ENCODE data around the gene C2orf49. TPM values are rescaled to one million over a fixed set of nuclear protein-coding genes. Genes with fewer than 3 reads are reported as not detected.
A peak's percentile ranks its signal among the peaks of the same experiment; 100 is the strongest.

Gene C2orf49
- total and polyA plus RNA-seq, 2 donors (not counting 1 experiment from before 2014, with no cell fraction given), result 7.5 to 29.3 TPM

GRCh38 chr2:105369777-105370690 lies 32.7 kb downstream of the C2orf49 start:
- Histone ChIP-seq H4K20me1 (ENCODE audit: control insufficient read depth, insufficient read depth, low read length, poor library complexity, severe bottlenecking) (no peaks in the 10 kb centered on the region), H3K79me2 (ENCODE audit: control insufficient read depth, insufficient read depth, low read length) (no peaks in the 10 kb centered on the region), H3K9ac (ENCODE audit: low read length) (no peak overlapping the region), H3K36me3 (replicated peaks in 1 of 2; ENCODE audit: control extremely low read depth in 1 of 2, control insufficient read depth in 1 of 2, extremely low read depth in 1 of 2, insufficient read depth in 2 of 2, low read length in 1 of 2) (no peaks in the 10 kb centered on the region), H2AFZ (ENCODE audit: insufficient read depth, low read depth, low read length, poor library complexity, severe bottlenecking) (peak overlapping the region; percentile 66), H3K27me3 (replicated peaks in 1 of 4; ENCODE audit: control extremely low read depth in 1 of 4, control insufficient read depth in 3 of 4, insufficient read depth in 4 of 4, low read length in 3 of 4) (no peaks in the 10 kb centered on the region), H3K4me1 (ENCODE audit: control insufficient read depth in 2 of 2, insufficient read depth in 2 of 2, low read length in 2 of 2) (peaks cover 0 to 3% of the 10 kb centered on the region in 2 donors), H3K9me3 (ENCODE audit: control extremely low read depth in 1 of 3, control insufficient read depth in 2 of 3, insufficient read depth in 1 of 3, low read length in 2 of 3) (no peaks in the 10 kb centered on the region), H3K4me2 (replicated peaks; ENCODE audit: low read depth, low read length, poor library complexity, severe bottlenecking) (peak overlapping the region; percentile 55), H3K27ac (ENCODE audit: low read length in 2 of 2) (no peak overlapping the region), H3K4me3 (ENCODE audit: control extremely low read depth in 1 of 5, extremely low read depth in 1 of 5, insufficient read depth in 1 of 5, low read depth in 2 of 5, low read length in 4 of 5) (no peak overlapping the region)
- Mint-ChIP-seq H3K9me3 (ENCODE audit: insufficient read depth) (no peaks in the 10 kb centered on the region), H3K27me3 (no peaks in the 10 kb centered on the region), H3K4me1 (peaks cover 4% of the 10 kb centered on the region), H3K27ac (no peak overlapping the region), H3K4me3 (no peak overlapping the region)
- CTCF ChIA-PET, result interaction anchor here (0.7 to 2.5 kb wide), 8 partner anchors 148 to 1212 kb away, joined by 3 to 13 read pairs (median 4); no protein-coding TSS in a partner anchor
- peak; percentile 99 for ATAC-seq (ENCODE audit: low read depth)
- intact Hi-C loops (cut with micrococcal nuclease), result loop anchor here (1.0 to 10.0 kb wide), 5 partner anchors 29 to 1173 kb away; partner anchors contain the start of gene FHL2
- POLR2A ChIA-PET, result no interaction called here
- WGBS (ENCODE audit: insufficient coverage), result 50% methylated on average over 26 of the region's 30 CpGs
- peak; percentile 83 for DNase-seq
- no peak for TF ChIP-seq EZH2 (IDR thresholded peaks at IDR 0.05; ENCODE audit: borderline replicate concordance, insufficient read depth, low read depth, low read length, poor library complexity, severe bottlenecking)
- peak; percentile 89 for TF ChIP-seq CTCF (IDR thresholded peaks at IDR 0.05)

GRCh38 chr2:105371156-105371555 lies 33.8 kb downstream of the C2orf49 start:
- intact Hi-C loops (cut with micrococcal nuclease), result no loop called here

More at GRCh38 chr2:105371156-105371555, 33.8 kb downstream of the C2orf49 start:
- no peaks in the 10 kb centered on the region for H3K9me3 Mint-ChIP-seq (ENCODE audit: insufficient read depth)
- Histone ChIP-seq H3K9me3 (ENCODE audit: control extremely low read depth in 1 of 3, control insufficient read depth in 2 of 3, insufficient read depth in 1 of 3, low read length in 2 of 3) (no peaks in the 10 kb centered on the region), H3K4me2 (replicated peaks; ENCODE audit: low read depth, low read length, poor library complexity, severe bottlenecking) (no peak overlapping the region), H3K79me2 (ENCODE audit: control insufficient read depth, insufficient read depth, low read length) (no peaks in the 10 kb centered on the region), H2AFZ (ENCODE audit: insufficient read depth, low read depth, low read length, poor library complexity, severe bottlenecking) (no peak overlapping the region), H3K27ac (ENCODE audit: low read length in 2 of 2) (no peak overlapping the region), H3K4me1 (ENCODE audit: control insufficient read depth in 2 of 2, insufficient read depth in 2 of 2, low read length in 2 of 2) (peaks cover 0 to 3% of the 10 kb centered on the region in 2 donors), H3K9ac (ENCODE audit: low read length) (no peak overlapping the region), H3K4me3 (ENCODE audit: control extremely low read depth in 1 of 5, extremely low read depth in 1 of 5, insufficient read depth in 1 of 5, low read depth in 2 of 5, low read length in 4 of 5) (no peak overlapping the region), H3K27me3 (replicated peaks in 1 of 4; ENCODE audit: control extremely low read depth in 1 of 4, control insufficient read depth in 3 of 4, insufficient read depth in 4 of 4, low read length in 3 of 4) (no peaks in the 10 kb centered on the region), H3K36me3 (replicated peaks in 1 of 2; ENCODE audit: control extremely low read depth in 1 of 2, control insufficient read depth in 1 of 2, extremely low read depth in 1 of 2, insufficient read depth in 2 of 2, low read length in 1 of 2) (no peaks in the 10 kb centered on the region), H4K20me1 (ENCODE audit: control insufficient read depth, insufficient read depth, low read length, poor library complexity, severe bottlenecking) (no peaks in the 10 kb centered on the region)
- H3K4me1 Mint-ChIP-seq, result peaks cover 4% of the 10 kb centered on the region
- ChIA-PET POLR2A (no interaction called here), CTCF (interaction anchor here (1.2 kb wide), 1 partner anchor 8 kb away, joined by 3 read pairs; no protein-coding TSS in a partner anchor)
- H3K27me3 Mint-ChIP-seq, result no peaks in the 10 kb centered on the region
- TF ChIP-seq CTCF (IDR thresholded peaks at IDR 0.05), result no peak
- TF ChIP-seq EZH2 (IDR thresholded peaks at IDR 0.05; ENCODE audit: borderline replicate concordance, insufficient read depth, low read depth, low read length, poor library complexity, severe bottlenecking), result no peak
- no peak overlapping the region for H3K4me3 Mint-ChIP-seq
- DNase-seq (no peak), ATAC-seq (ENCODE audit: low read depth) (no peak)
- H3K27ac Mint-ChIP-seq, result no peak overlapping the region
- 100% methylated on average over 9 of the region's 10 CpGs for WGBS (ENCODE audit: insufficient coverage)

Data from B cell (primary cell).